ENCODE results near the gene MTCL1. TPM values are rescaled to one million over a fixed set of nuclear protein-coding genes. Genes with fewer than 3 reads are reported as not detected.
"Not testable (repeated sequence)": the region's sequence is repeated elsewhere in the genome, so short reads cannot be mapped to it uniquely, and the experiment has no call there.

MTCL1 gene
- total and polyA plus RNA-seq, 5 donors from 2014 or later, result 0.20 TPM; not detected in 4

DNA sequence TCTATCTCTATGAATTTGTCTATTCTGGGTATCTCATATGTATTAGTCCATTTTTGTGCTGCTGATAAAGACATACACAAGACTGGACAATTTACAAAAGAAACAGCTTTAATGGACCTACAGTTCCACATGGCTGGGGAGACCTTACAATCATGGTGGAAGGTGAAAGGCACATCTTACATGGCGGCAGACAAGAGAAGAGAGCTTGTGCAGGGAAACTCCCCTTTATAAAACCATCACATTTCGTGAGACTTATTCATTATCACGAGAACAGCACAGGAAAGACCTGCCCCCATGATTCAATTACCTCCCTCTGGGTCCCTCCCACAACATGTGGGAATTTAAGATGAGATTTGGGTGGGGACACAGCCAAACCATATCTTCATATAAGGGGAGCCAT is 56.2 kb downstream of the MTCL1 start:
- H3K36me3 ChIP-seq (ENCODE audit: control insufficient read depth, insufficient read depth, low read length); H3K9me3 ChIP-seq (ENCODE audit: control insufficient read depth in 2 of 2, low read length in 2 of 2); H3K27ac ChIP-seq (ENCODE audit: insufficient read depth, low read length, poor library complexity, severe bottlenecking); H3K27ac Mint-ChIP-seq; H3K4me3 Mint-ChIP-seq; H3K4me1 ChIP-seq (ENCODE audit: control insufficient read depth, insufficient read depth, low read length, poor library complexity, severe bottlenecking); H3K27me3 ChIP-seq (ENCODE audit: control insufficient read depth, insufficient read depth, low read length); H3K4me3 ChIP-seq (ENCODE audit: low read depth, low read length); H3K27me3 Mint-ChIP-seq; ATAC-seq (ENCODE audit: low read depth in 2 of 2); DNase-seq; H3K36me3 Mint-ChIP-seq: not testable (repeated sequence)
- Mint-ChIP-seq H3K4me1 (peaks cover 0 to 14% (median 6%) of the 10 kb centered on the region in 4 donors), H3K9me3 (peaks cover 3 to 13% (median 7%) of the 10 kb centered on the region in 7 donors)

DNA sequence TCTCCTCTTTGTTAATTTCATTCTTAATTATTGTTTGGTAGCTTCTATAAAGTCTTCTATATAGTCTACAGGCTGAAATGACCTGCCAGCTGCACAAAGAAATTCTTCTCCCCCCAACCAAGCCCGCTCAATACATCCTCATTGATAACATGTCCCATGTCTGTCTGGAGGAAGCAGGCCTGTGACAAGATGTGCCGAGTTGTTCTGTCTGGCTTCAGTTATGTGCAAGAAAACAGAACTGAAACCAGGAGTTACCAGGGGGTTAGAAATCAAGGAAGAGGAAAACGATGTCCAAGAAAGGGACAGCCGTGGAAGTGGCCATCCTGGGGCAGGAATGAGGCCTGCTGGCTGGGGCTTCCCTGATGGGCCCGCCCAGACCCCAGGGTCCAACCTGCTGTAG is 57.6 kb downstream of the MTCL1 start:
- H3K36me3 Mint-ChIP-seq, result no peaks in the 10 kb centered on the region
- peaks cover 0 to 4% (median 3%) of the 10 kb centered on the region in 4 donors for H3K4me1 Mint-ChIP-seq
- H3K9me3 Mint-ChIP-seq, result peaks cover 3 to 13% (median 7%) of the 10 kb centered on the region in 7 donors

DNA sequence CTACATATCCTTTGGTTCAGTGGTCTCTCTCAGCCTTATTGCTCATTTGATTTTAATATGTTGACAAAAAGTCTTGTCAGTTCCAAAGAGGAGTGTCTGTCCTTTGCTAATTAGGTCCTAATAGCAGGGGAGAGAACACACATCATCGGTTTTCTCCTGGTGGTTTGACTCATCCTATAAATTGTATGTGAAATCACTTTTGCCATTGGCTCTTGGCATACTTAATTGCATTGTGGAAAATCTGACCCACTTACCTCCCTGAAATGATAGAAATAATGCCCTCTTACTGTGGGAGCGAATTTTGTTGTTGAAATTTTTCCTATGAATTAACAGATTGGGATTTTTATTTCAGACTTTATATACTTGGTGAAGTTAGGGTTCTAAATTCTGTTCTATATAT is 58.3 kb downstream of the MTCL1 start:
- H3K9me3 ChIP-seq (ENCODE audit: control insufficient read depth in 2 of 2, low read length in 2 of 2), result peaks cover 0 to 4% of the 10 kb centered on the region in 2 experiments
- Mint-ChIP-seq H3K4me1 (peaks cover 0 to 2% (median 0%) of the 10 kb centered on the region in 4 donors), H3K27ac (no peak overlapping the region), H3K9me3 (peaks cover 3 to 13% (median 7%) of the 10 kb centered on the region in 7 donors), H3K4me3 (no peak overlapping the region), H3K36me3 (no peaks in the 10 kb centered on the region), H3K27me3 (peaks cover 16% of the 10 kb centered on the region)
- H3K27ac ChIP-seq (ENCODE audit: insufficient read depth, low read length, poor library complexity, severe bottlenecking), result no peak overlapping the region
- DNase-seq (no peak), ATAC-seq (ENCODE audit: low read depth in 2 of 2) (no peak)
- no peaks in the 10 kb centered on the region for H3K4me1 ChIP-seq (ENCODE audit: control insufficient read depth, insufficient read depth, low read length, poor library complexity, severe bottlenecking)
- no peaks in the 10 kb centered on the region for H3K36me3 ChIP-seq (ENCODE audit: control insufficient read depth, insufficient read depth, low read length)
- H3K4me3 ChIP-seq (ENCODE audit: low read depth, low read length), result no peak overlapping the region
- peaks cover 1% of the 10 kb centered on the region for H3K27me3 ChIP-seq (ENCODE audit: control insufficient read depth, insufficient read depth, low read length)

More for the DNA sequence above, 57.6 kb downstream of the MTCL1 start:
- DNase-seq (no peak), ATAC-seq (ENCODE audit: low read depth in 2 of 2) (no peak)
- no peaks in the 10 kb centered on the region for H3K36me3 ChIP-seq (ENCODE audit: control insufficient read depth, insufficient read depth, low read length)
- no peak overlapping the region for H3K27ac ChIP-seq (ENCODE audit: insufficient read depth, low read length, poor library complexity, severe bottlenecking)
- H3K4me1 ChIP-seq (ENCODE audit: control insufficient read depth, insufficient read depth, low read length, poor library complexity, severe bottlenecking), result no peaks in the 10 kb centered on the region
- Mint-ChIP-seq H3K4me3 (no peak overlapping the region), H3K27ac (no peak overlapping the region), H3K27me3 (peaks cover 10% of the 10 kb centered on the region)
- H3K4me3 ChIP-seq (ENCODE audit: low read depth, low read length), result no peak overlapping the region
- H3K27me3 ChIP-seq (ENCODE audit: control insufficient read depth, insufficient read depth, low read length), result peaks cover 1% of the 10 kb centered on the region
- H3K9me3 ChIP-seq (ENCODE audit: control insufficient read depth in 2 of 2, low read length in 2 of 2), result peaks cover 0 to 4% of the 10 kb centered on the region in 2 experiments

DNA sequence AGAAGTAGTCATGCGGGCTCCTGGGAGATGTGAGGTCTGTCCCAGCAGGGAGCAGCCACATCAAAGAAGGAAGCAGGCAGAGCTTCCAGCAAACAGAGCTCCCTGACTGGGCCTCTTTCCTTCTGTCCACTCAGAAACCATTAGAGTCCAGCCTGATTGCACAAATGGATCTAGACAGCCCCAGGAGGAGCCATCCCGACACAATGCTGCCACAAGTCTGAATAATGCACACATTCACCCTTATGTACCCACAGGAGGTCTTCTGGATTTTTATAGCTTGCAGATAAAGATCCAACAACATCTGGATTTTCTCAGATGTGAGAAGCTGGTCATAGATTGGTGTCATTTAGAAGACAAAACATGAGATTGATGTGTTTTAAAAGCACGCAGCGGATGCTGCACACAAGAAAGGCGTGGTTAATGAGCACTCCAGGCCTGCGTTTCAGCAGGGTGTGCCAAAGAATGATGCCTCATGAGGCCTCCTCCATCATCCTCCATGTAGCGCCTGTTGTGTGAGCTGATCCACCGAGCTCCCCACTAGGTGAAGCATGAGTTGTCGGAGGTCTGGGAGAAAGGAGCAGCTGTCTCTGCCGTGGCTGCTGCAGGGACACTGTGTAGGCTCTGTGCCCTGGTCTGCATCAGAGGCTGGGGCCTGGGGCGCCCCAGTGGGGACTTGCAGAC is 60.6 kb downstream of the MTCL1 start:
- ATAC-seq (ENCODE audit: low read depth in 2 of 2), result no peak
- Mint-ChIP-seq H3K27ac (no peak overlapping the region), H3K36me3 (no peaks in the 10 kb centered on the region)

DNA sequence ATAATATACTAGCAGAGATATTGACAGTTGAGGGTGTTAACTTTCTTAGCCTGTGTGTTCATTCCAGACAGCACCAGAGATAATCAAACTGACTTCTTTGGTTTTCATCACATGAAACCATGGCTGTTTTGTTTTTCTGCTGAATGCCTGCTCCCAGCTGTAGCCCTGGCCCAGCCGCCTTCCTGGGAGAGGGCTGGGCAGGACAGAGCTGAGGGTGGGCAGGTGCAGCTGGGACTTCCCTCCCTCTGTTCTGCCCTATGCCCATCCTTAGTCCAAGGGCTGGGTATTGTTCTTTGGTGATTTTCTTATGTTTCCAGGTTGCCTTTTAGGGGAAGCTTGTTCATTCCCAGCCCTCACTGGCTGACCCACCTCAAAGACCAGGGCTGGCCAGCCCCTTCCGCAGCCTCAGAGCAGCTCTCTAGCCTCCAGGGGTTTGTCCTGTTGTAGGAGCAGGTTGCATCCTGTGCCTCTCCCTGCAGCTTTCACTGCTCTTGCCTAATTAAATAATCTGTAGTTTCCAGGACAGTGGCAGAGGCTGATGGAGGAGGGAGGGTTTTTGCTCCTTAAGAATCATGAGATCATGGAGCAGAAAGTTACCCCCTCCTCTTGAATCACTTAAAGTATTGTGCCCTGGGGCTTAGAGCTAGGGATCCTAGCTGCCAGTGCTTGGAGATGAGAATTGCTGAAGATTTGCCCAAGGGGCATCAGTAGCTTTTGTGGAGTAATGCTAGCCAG is 61.4 kb downstream of the MTCL1 start:
- H3K27me3 ChIP-seq (ENCODE audit: control insufficient read depth, insufficient read depth, low read length), result no peaks in the 10 kb centered on the region
- ATAC-seq (ENCODE audit: low read depth in 2 of 2), result no peak

More for the DNA sequence above, 60.6 kb downstream of the MTCL1 start:
- DNase-seq, result no peak
- peaks cover 3 to 13% (median 5%) of the 10 kb centered on the region in 7 donors for H3K9me3 Mint-ChIP-seq
- Histone ChIP-seq H3K4me1 (ENCODE audit: control insufficient read depth, insufficient read depth, low read length, poor library complexity, severe bottlenecking) (no peaks in the 10 kb centered on the region), H3K27me3 (ENCODE audit: control insufficient read depth, insufficient read depth, low read length) (no peaks in the 10 kb centered on the region), H3K36me3 (ENCODE audit: control insufficient read depth, insufficient read depth, low read length) (no peaks in the 10 kb centered on the region), H3K27ac (ENCODE audit: insufficient read depth, low read length, poor library complexity, severe bottlenecking) (no peak overlapping the region), H3K9me3 (ENCODE audit: control insufficient read depth in 2 of 2, low read length in 2 of 2) (peaks cover 0 to 4% of the 10 kb centered on the region in 2 experiments), H3K4me3 (ENCODE audit: low read depth, low read length) (no peak overlapping the region)
- no peak overlapping the region for H3K4me3 Mint-ChIP-seq
- peaks cover 16% of the 10 kb centered on the region for H3K27me3 Mint-ChIP-seq
- H3K4me1 Mint-ChIP-seq, result peaks cover 0 to 2% (median 0%) of the 10 kb centered on the region in 4 donors

DNA sequence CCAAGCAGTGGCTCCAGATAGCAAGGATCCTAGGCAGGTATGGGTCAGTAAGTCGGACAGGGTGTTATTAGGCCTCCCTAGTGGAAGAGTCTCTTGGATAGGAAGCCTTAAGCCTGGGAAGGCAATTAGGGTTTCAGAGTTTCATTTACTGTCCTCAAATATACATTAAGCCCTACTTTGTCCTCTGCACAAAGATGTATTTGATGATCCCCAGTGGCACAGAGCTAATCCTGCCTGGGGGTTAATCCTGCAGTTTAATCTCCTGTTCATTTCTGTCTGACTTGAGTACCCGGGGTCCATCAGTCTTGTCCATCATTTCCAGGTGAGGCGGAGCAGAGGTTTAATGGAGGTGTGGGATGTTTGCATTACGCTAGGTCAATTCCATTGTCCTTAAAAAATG is 62.0 kb downstream of the MTCL1 start:
- Histone ChIP-seq H3K9me3 (ENCODE audit: control insufficient read depth in 2 of 2, low read length in 2 of 2) (no peaks in the 10 kb centered on the region), H3K36me3 (ENCODE audit: control insufficient read depth, insufficient read depth, low read length) (no peaks in the 10 kb centered on the region), H3K4me3 (ENCODE audit: low read depth, low read length) (no peak overlapping the region), H3K4me1 (ENCODE audit: control insufficient read depth, insufficient read depth, low read length, poor library complexity, severe bottlenecking) (no peaks in the 10 kb centered on the region), H3K27me3 (ENCODE audit: control insufficient read depth, insufficient read depth, low read length) (no peaks in the 10 kb centered on the region), H3K27ac (ENCODE audit: insufficient read depth, low read length, poor library complexity, severe bottlenecking) (no peak overlapping the region)
- H3K36me3 Mint-ChIP-seq, result no peaks in the 10 kb centered on the region
- peaks cover 16% of the 10 kb centered on the region for H3K27me3 Mint-ChIP-seq
- ATAC-seq (ENCODE audit: low read depth in 2 of 2) (no peak), DNase-seq (no peak)
- no peak overlapping the region for H3K27ac Mint-ChIP-seq
- no peak overlapping the region for H3K4me3 Mint-ChIP-seq
- peaks cover 0 to 2% (median 0%) of the 10 kb centered on the region in 4 donors for H3K4me1 Mint-ChIP-seq
- H3K9me3 Mint-ChIP-seq, result peaks cover 0 to 4% (median 3%) of the 10 kb centered on the region in 7 donors

More for the DNA sequence above, 61.4 kb downstream of the MTCL1 start:
- Mint-ChIP-seq H3K27ac (no peak overlapping the region), H3K4me3 (no peak overlapping the region), H3K27me3 (peaks cover 16% of the 10 kb centered on the region), H3K36me3 (no peaks in the 10 kb centered on the region), H3K4me1 (peaks cover 0 to 2% (median 0%) of the 10 kb centered on the region in 4 donors), H3K9me3 (peaks cover 3 to 9% (median 4%) of the 10 kb centered on the region in 7 donors)
- Histone ChIP-seq H3K36me3 (ENCODE audit: control insufficient read depth, insufficient read depth, low read length) (no peaks in the 10 kb centered on the region), H3K9me3 (ENCODE audit: control insufficient read depth in 2 of 2, low read length in 2 of 2) (peaks cover 0 to 2% of the 10 kb centered on the region in 2 experiments), H3K4me3 (ENCODE audit: low read depth, low read length) (no peak overlapping the region), H3K4me1 (ENCODE audit: control insufficient read depth, insufficient read depth, low read length, poor library complexity, severe bottlenecking) (no peaks in the 10 kb centered on the region), H3K27ac (ENCODE audit: insufficient read depth, low read length, poor library complexity, severe bottlenecking) (no peak overlapping the region)
- DNase-seq, result no peak

DNA sequence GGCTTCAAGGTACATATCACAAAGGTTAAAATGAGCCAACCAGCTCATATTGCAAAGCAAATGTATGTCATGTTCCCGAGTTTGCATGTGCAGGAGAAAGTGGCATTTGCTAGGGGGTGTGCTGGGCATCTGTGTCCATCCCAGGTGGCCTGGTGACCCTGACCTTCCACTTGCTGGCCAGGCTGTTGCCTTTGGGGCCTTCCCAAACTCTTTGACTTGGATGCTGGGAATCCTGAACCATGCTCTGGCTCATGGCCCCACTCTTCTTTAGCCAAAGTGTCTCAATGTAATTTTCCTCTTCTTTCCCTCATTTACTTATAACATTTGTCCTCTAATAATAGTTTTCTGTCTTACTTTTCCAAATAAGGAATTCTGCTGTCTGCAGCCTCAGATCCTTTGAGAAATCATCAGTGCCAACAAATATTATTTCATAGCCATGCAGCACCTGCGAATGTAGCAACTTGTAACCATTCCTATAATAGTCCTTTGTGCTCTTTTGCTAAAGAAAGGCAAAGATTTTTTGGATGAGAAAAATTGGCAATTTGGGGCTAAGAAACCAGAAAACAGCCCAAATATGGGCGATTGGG is 64.2 kb downstream of the MTCL1 start:
- Mint-ChIP-seq H3K4me1 (peaks cover 0 to 2% (median 0%) of the 10 kb centered on the region in 4 donors), H3K27ac (no peak overlapping the region), H3K9me3 (peaks cover 0 to 2% (median 0%) of the 10 kb centered on the region in 7 donors), H3K4me3 (no peak overlapping the region), H3K27me3 (peaks cover 16% of the 10 kb centered on the region), H3K36me3 (no peaks in the 10 kb centered on the region)
- Histone ChIP-seq H3K27ac (ENCODE audit: insufficient read depth, low read length, poor library complexity, severe bottlenecking) (no peak overlapping the region), H3K27me3 (ENCODE audit: control insufficient read depth, insufficient read depth, low read length) (no peaks in the 10 kb centered on the region), H3K4me3 (ENCODE audit: low read depth, low read length) (no peak overlapping the region), H3K4me1 (ENCODE audit: control insufficient read depth, insufficient read depth, low read length, poor library complexity, severe bottlenecking) (no peaks in the 10 kb centered on the region), H3K36me3 (ENCODE audit: control insufficient read depth, insufficient read depth, low read length) (no peaks in the 10 kb centered on the region), H3K9me3 (ENCODE audit: control insufficient read depth in 2 of 2, low read length in 2 of 2) (no peaks in the 10 kb centered on the region)
- DNase-seq (no peak), ATAC-seq (ENCODE audit: low read depth in 2 of 2) (no peak)

Data from CD4-positive, CD25-positive, alpha-beta regulatory T cell (primary cell).